ENCODE data around the gene ZNF143.

DNA sequence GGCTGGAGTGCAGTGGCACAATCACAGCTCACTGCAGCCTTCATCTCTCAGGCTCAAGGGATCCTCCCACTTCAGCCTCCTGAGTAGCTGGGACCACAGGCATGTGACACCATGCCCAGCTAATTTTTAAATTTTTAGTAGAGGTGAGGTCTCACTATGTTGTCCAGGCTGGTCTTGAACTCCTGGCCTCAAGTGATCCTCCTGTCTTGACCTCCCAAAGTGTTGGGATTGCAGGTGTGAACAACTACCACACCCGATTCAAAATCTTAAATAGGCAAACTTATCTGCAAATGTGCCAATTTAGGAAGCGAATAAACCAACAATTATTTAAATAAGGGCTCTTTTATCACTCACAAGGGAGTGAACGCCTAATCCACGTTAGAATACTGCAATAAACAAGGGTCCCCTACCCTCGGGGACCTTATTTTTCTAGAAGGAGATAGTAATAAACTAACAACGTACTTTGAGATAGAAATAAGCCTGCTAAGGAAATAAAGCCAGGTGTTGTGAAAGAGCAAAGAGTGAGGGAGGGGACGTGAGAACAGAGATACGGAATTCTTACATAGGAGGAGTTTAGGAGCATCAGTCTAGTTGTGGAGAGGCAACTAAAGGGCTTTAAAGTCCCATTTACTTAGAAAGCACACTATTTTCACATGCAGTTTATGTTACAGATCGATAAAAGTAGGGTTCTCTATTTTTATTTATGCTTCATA is 109.7 kb downstream of the ZNF143 start:
- TF ChIP-seq POLR2A (IDR thresholded peaks at IDR 0.05; ENCODE audit: low read depth, low read length) (no peak), SRF (IDR thresholded peaks at IDR 0.05; ENCODE audit: low read depth in 2 of 2, low read length in 2 of 2) (no peak), YY1 (IDR thresholded peaks at IDR 0.05; ENCODE audit: low read depth, low read length) (no peak)
